Measurements from ENCODE around the gene TMEM119. TPM values are rescaled to one million over a fixed set of nuclear protein-coding genes. Genes with fewer than 3 reads are reported as not detected.

Gene TMEM119
- total and polyA plus RNA-seq, 9 of the 15 experiments (the other 6 are each of a cell fraction or from before 2014, with no cell fraction given) = 0.18 TPM; not detected in 8

- TF ChIP-seq POLR2AphosphoS2 (IDR thresholded peaks at IDR 0.05; ENCODE audit: low read length) = no peak
- no peak for TF ChIP-seq ZNF655 (CRISPR knock-in tag; IDR thresholded peaks at IDR 0.05)
- TF ChIP-seq SMAD4 (CRISPR knock-in tag; conservative IDR thresholded peaks at IDR 0.05) = peak; percentile 62
- no peak for TF ChIP-seq KDM4B (IDR thresholded peaks at IDR 0.05; ENCODE audit: borderline replicate concordance in 2 of 2, low read depth in 1 of 2)
- TF ChIP-seq MTA3 (IDR thresholded peaks at IDR 0.05; ENCODE audit: borderline replicate concordance) = no peak
- peak; percentile 18 for TF ChIP-seq MEIS2 (IDR thresholded peaks at IDR 0.05; ENCODE audit: partially characterized antibody)
- TF ChIP-seq ZFP1 (CRISPR knock-in tag; IDR thresholded peaks at IDR 0.05) = no peak
- TF ChIP-seq CCAR2 (IDR thresholded peaks at IDR 0.05; ENCODE audit: low read depth, low read length) = no peak
- TF ChIP-seq EP400 (IDR thresholded peaks at IDR 0.05) = no peak
- no peak for TF ChIP-seq PML (IDR thresholded peaks at IDR 0.05; ENCODE audit: low read length)
- no peak for TF ChIP-seq ARID1B (IDR thresholded peaks at IDR 0.05)
- TF ChIP-seq ZNF512 (tag; IDR thresholded peaks at IDR 0.05) = no peak
- TF ChIP-seq ZC3H8 (IDR thresholded peaks at IDR 0.05) = no peak
- TF ChIP-seq TAF7 (tag; IDR thresholded peaks at IDR 0.05) = no peak
- TF ChIP-seq RNF219 (CRISPR knock-in tag; IDR thresholded peaks at IDR 0.05) = no peak
- no peak for TF ChIP-seq KLF16 (IDR thresholded peaks at IDR 0.05)
- no peak for TF ChIP-seq RBM15 (IDR thresholded peaks at IDR 0.05; ENCODE audit: insufficient read depth, low read length)
- no peak for TF ChIP-seq PRMT5 (CRISPR knock-in tag; IDR thresholded peaks at IDR 0.05)
- TF ChIP-seq ZNF696 (CRISPR knock-in tag; conservative IDR thresholded peaks at IDR 0.05) = no peak
- TF ChIP-seq ZBTB5 (IDR thresholded peaks at IDR 0.05) = no peak
- no peak for TF ChIP-seq ZNF778 (CRISPR knock-in tag; IDR thresholded peaks at IDR 0.05)
- TF ChIP-seq NFE2L1 (tag; IDR thresholded peaks at IDR 0.05; ENCODE audit: borderline replicate concordance, low read depth) = no peak
- TF ChIP-seq ZNF75A (CRISPR knock-in tag; IDR thresholded peaks at IDR 0.05) = no peak
- no peak for TF ChIP-seq ZNF274 (IDR thresholded peaks at IDR 0.05; ENCODE audit: borderline replicate concordance, low read depth, low read length)
Measured at GRCh38 chr12:108633534-108634248, 35.8 kb upstream of the TMEM119 start, which contains the start of gene SELPLG (continued).
